Measurements from ENCODE around the gene TNP2. TPM values are rescaled to one million over a fixed set of nuclear protein-coding genes. Genes with fewer than 3 reads are reported as not detected.

TNP2 gene
- total RNA-seq, 2 donors from 2014 or later = not detected

- TF ChIP-seq CTCF (IDR thresholded peaks at IDR 0.05) = no peak
- Histone ChIP-seq H3K4me3 (peak overlapping the region; percentile 87), H3K27ac (peak overlapping the region; percentile 37 to 93), H3K9me3 (no peaks in the 10 kb centered on the region), H3K36me3 (no peaks in the 10 kb centered on the region), H3K27me3 (replicated peaks; ENCODE audit: insufficient read depth) (no peaks in the 10 kb centered on the region), H3K4me1 (ENCODE audit: control insufficient read depth in 1 of 2, low read depth in 2 of 2) (peaks cover 11 to 50% of the 10 kb centered on the region in 2 donors)
- DNase-seq (ENCODE audit: low spot score) = no peak
- ATAC-seq (ENCODE audit: insufficient number of reproducible peaks, low FRiP score, low read depth) = no peak
These were observed 14.9 kb downstream of the TNP2 start for GRCh38 chr16:11253995-11254912.

- peak overlapping the region in 1 of 2 donors; percentile 14 for H3K27ac ChIP-seq
- no peaks in the 10 kb centered on the region for H3K9me3 ChIP-seq
- no peak for TF ChIP-seq CTCF (IDR thresholded peaks at IDR 0.05)
- peaks cover 6 to 40% of the 10 kb centered on the region in 2 donors for H3K4me1 ChIP-seq (ENCODE audit: control insufficient read depth in 1 of 2, low read depth in 2 of 2)
- ATAC-seq (ENCODE audit: insufficient number of reproducible peaks, low FRiP score, low read depth) (no peak), DNase-seq (ENCODE audit: low spot score) (no peak)
- no peaks in the 10 kb centered on the region for H3K27me3 ChIP-seq (replicated peaks; ENCODE audit: insufficient read depth)
- H3K4me3 ChIP-seq = peak overlapping the region; percentile 87
- H3K36me3 ChIP-seq = no peaks in the 10 kb centered on the region
These were observed 15.8 kb downstream of the TNP2 start for GRCh38 chr16:11253009-11253994.

- Histone ChIP-seq H3K4me1 (ENCODE audit: control insufficient read depth in 1 of 2, low read depth in 2 of 2) (peaks cover 6 to 35% of the 10 kb centered on the region in 2 donors), H3K27ac (no peak overlapping the region), H3K27me3 (replicated peaks; ENCODE audit: insufficient read depth) (no peaks in the 10 kb centered on the region), H3K4me3 (no peak overlapping the region), H3K36me3 (no peaks in the 10 kb centered on the region), H3K9me3 (no peaks in the 10 kb centered on the region)
- TF ChIP-seq CTCF (IDR thresholded peaks at IDR 0.05) = no peak
- ATAC-seq (ENCODE audit: insufficient number of reproducible peaks, low FRiP score, low read depth) (no peak), DNase-seq (ENCODE audit: low spot score) (no peak)
These were observed 16.6 kb downstream of the TNP2 start for GRCh38 chr16:11252482-11252931.

- Histone ChIP-seq H3K27ac (no peak overlapping the region), H3K4me1 (ENCODE audit: control insufficient read depth in 1 of 2, low read depth in 2 of 2) (peaks cover 6 to 28% of the 10 kb centered on the region in 2 donors), H3K36me3 (no peaks in the 10 kb centered on the region), H3K9me3 (no peaks in the 10 kb centered on the region), H3K27me3 (replicated peaks; ENCODE audit: insufficient read depth) (no peaks in the 10 kb centered on the region), H3K4me3 (no peak overlapping the region)
- no peak for TF ChIP-seq CTCF (IDR thresholded peaks at IDR 0.05)
- DNase-seq (ENCODE audit: low spot score) (no peak), ATAC-seq (ENCODE audit: insufficient number of reproducible peaks, low FRiP score, low read depth) (no peak)
These were observed 17.3 kb downstream of the TNP2 start for GRCh38 chr16:11251525-11252481.

Data from thoracic aorta (tissue), 2 donors.